ENCODE data around the gene EIF4E1B. TPM values are rescaled to one million over a fixed set of nuclear protein-coding genes. Genes with fewer than 3 reads are reported as not detected.

The EIF4E1B gene
- total and polyA plus RNA-seq, 2 experiments from 2014 or later, result 0.17 TPM; not detected in 1

DNA sequence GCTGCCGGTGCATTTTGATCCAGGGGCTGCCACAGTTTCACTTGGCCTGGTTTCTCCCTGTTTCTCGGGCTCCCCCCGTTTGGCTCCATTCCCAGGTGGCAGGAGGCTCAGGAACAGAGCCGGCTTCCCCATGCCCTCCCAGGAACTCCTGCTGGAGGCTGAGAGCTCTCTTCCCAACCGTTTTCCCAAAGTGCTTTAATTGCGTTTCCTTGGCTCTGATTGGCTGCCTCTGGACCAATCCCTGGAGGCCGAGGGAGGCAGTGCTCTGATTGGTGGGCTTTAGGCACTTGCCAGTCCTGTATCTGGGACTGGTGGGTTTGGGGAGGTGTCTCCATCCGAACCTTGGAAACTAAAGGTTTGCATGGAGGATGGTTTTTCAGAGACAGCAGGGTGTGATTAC, 21.7 kb downstream of the EIF4E1B start:
- Histone ChIP-seq H3K27me3 (ENCODE audit: insufficient read depth) (no peaks in the 10 kb centered on the region), H3K4me2 (no peak overlapping the region), H3F3A (replicated peaks; ENCODE audit: low read depth) (no peaks in the 10 kb centered on the region), H3K36me3 (ENCODE audit: insufficient read depth) (no peaks in the 10 kb centered on the region), H3K4me3 (no peak overlapping the region), H3K27ac (ENCODE audit: low read depth) (no peak overlapping the region), H2AFZ (no peak overlapping the region), H3K9me2 (ENCODE audit: insufficient read depth) (no peaks in the 10 kb centered on the region; the same call in 1 of the 2 replicates), H4K20me1 (replicated peaks; ENCODE audit: insufficient read depth) (no peaks in the 10 kb centered on the region), H3K79me2 (replicated peaks; ENCODE audit: insufficient read depth) (peaks cover 35% of the 10 kb centered on the region), H3K4me1 (ENCODE audit: insufficient read depth) (peaks cover 10% of the 10 kb centered on the region; the same call in 1 of the 2 replicates)
- H3K4me1 Mint-ChIP-seq, result peaks cover 33% of the 10 kb centered on the region
- DNase-seq (ENCODE audit: low spot score) (peak; percentile 59), ATAC-seq (no peak; the same call in 2 of the 3 replicates)
- peaks cover 5% of the 10 kb centered on the region for H3K27me3 Mint-ChIP-seq (ENCODE audit: insufficient read depth, low read depth, poor library complexity)
- no peaks in the 10 kb centered on the region for H3K9me3 Mint-ChIP-seq
- peaks cover 8% of the 10 kb centered on the region; the same call in 2 of the 3 replicates for H3K36me3 Mint-ChIP-seq (ENCODE audit: low read depth)
- H3K27ac Mint-ChIP-seq, result no peak overlapping the region
- H3K4me3 Mint-ChIP-seq, result no peak overlapping the region
- TF ChIP-seq ZNF331 (CRISPR knock-in tag; IDR thresholded peaks at IDR 0.05; ENCODE audit: low read depth), result no peak
- TF ChIP-seq NANOG (IDR thresholded peaks at IDR 0.05; ENCODE audit: borderline replicate concordance), result no peak
- TF ChIP-seq JUNB (IDR thresholded peaks at IDR 0.05; ENCODE audit: unreplicated experiment), result no peak
- TF ChIP-seq, protein P1, sequence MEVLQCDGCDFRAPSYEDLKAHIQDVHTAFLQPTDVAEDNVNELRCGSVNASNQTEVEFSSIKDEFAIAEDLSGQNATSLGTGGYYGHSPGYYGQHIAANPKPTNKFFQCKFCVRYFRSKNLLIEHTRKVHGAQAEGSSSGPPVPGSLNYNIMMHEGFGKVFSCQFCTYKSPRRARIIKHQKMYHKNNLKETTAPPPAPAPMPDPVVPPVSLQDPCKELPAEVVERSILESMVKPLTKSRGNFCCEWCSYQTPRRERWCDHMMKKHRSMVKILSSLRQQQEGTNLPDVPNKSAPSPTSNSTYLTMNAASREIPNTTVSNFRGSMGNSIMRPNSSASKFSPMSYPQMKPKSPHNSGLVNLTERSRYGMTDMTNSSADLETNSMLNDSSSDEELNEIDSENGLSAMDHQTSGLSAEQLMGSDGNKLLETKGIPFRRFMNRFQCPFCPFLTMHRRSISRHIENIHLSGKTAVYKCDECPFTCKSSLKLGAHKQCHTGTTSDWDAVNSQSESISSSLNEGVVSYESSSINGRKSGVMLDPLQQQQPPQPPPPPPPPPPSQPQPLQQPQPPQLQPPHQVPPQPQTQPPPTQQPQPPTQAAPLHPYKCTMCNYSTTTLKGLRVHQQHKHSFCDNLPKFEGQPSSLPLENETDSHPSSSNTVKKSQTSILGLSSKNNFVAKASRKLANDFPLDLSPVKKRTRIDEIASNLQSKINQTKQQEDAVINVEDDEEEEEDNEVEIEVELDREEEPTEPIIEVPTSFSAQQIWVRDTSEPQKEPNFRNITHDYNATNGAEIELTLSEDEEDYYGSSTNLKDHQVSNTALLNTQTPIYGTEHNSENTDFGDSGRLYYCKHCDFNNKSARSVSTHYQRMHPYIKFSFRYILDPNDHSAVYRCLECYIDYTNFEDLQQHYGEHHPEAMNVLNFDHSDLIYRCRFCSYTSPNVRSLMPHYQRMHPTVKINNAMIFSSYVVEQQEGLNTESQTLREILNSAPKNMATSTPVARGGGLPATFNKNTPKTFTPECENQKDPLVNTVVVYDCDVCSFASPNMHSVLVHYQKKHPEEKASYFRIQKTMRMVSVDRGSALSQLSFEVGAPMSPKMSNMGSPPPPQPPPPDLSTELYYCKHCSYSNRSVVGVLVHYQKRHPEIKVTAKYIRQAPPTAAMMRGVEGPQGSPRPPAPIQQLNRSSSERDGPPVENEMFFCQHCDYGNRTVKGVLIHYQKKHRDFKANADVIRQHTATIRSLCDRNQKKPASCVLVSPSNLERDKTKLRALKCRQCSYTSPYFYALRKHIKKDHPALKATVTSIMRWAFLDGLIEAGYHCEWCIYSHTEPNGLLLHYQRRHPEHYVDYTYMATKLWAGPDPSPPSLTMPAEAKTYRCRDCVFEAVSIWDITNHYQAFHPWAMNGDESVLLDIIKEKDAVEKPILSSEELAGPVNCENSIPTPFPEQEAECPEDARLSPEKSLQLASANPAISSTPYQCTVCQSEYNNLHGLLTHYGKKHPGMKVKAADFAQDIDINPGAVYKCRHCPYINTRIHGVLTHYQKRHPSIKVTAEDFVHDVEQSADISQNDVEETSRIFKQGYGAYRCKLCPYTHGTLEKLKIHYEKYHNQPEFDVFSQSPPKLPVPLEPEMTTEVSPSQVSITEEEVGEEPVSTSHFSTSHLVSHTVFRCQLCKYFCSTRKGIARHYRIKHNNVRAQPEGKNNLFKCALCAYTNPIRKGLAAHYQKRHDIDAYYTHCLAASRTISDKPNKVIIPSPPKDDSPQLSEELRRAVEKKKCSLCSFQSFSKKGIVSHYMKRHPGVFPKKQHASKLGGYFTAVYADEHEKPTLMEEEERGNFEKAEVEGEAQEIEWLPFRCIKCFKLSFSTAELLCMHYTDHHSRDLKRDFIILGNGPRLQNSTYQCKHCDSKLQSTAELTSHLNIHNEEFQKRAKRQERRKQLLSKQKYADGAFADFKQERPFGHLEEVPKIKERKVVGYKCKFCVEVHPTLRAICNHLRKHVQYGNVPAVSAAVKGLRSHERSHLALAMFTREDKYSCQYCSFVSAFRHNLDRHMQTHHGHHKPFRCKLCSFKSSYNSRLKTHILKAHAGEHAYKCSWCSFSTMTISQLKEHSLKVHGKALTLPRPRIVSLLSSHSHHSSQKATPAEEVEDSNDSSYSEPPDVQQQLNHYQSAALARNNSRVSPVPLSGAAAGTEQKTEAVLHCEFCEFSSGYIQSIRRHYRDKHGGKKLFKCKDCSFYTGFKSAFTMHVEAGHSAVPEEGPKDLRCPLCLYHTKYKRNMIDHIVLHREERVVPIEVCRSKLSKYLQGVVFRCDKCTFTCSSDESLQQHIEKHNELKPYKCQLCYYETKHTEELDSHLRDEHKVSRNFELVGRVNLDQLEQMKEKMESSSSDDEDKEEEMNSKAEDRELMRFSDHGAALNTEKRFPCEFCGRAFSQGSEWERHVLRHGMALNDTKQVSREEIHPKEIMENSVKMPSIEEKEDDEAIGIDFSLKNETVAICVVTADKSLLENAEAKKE (CRISPR knock-in tag; IDR thresholded peaks at IDR 0.05), result no peak
- TF ChIP-seq EZH2 (IDR thresholded peaks at IDR 0.05; ENCODE audit: low read depth, unreplicated experiment), result no peak
- TF ChIP-seq, protein P2, sequence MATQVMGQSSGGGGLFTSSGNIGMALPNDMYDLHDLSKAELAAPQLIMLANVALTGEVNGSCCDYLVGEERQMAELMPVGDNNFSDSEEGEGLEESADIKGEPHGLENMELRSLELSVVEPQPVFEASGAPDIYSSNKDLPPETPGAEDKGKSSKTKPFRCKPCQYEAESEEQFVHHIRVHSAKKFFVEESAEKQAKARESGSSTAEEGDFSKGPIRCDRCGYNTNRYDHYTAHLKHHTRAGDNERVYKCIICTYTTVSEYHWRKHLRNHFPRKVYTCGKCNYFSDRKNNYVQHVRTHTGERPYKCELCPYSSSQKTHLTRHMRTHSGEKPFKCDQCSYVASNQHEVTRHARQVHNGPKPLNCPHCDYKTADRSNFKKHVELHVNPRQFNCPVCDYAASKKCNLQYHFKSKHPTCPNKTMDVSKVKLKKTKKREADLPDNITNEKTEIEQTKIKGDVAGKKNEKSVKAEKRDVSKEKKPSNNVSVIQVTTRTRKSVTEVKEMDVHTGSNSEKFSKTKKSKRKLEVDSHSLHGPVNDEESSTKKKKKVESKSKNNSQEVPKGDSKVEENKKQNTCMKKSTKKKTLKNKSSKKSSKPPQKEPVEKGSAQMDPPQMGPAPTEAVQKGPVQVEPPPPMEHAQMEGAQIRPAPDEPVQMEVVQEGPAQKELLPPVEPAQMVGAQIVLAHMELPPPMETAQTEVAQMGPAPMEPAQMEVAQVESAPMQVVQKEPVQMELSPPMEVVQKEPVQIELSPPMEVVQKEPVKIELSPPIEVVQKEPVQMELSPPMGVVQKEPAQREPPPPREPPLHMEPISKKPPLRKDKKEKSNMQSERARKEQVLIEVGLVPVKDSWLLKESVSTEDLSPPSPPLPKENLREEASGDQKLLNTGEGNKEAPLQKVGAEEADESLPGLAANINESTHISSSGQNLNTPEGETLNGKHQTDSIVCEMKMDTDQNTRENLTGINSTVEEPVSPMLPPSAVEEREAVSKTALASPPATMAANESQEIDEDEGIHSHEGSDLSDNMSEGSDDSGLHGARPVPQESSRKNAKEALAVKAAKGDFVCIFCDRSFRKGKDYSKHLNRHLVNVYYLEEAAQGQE (IDR thresholded peaks at IDR 0.05; ENCODE audit: unreplicated experiment), result no peak
- no peak for TF ChIP-seq STAT1 (IDR thresholded peaks at IDR 0.05; ENCODE audit: unreplicated experiment)
- no peak for TF ChIP-seq EZH2phosphoT487 (IDR thresholded peaks at IDR 0.05; ENCODE audit: unreplicated experiment)
- TF ChIP-seq CREB1 (CRISPR knock-in tag; IDR thresholded peaks at IDR 0.05; ENCODE audit: low read depth), result no peak
- TF ChIP-seq POLR2AphosphoS5 (IDR thresholded peaks at IDR 0.05; ENCODE audit: low read depth), result no peak
- TF ChIP-seq, protein P3, sequence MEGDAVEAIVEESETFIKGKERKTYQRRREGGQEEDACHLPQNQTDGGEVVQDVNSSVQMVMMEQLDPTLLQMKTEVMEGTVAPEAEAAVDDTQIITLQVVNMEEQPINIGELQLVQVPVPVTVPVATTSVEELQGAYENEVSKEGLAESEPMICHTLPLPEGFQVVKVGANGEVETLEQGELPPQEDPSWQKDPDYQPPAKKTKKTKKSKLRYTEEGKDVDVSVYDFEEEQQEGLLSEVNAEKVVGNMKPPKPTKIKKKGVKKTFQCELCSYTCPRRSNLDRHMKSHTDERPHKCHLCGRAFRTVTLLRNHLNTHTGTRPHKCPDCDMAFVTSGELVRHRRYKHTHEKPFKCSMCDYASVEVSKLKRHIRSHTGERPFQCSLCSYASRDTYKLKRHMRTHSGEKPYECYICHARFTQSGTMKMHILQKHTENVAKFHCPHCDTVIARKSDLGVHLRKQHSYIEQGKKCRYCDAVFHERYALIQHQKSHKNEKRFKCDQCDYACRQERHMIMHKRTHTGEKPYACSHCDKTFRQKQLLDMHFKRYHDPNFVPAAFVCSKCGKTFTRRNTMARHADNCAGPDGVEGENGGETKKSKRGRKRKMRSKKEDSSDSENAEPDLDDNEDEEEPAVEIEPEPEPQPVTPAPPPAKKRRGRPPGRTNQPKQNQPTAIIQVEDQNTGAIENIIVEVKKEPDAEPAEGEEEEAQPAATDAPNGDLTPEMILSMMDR (conservative IDR thresholded peaks at IDR 0.05; ENCODE audit: low read depth in 2 of 2), result no peak
- no peak for TF ChIP-seq ZNF114 (CRISPR knock-in tag; IDR thresholded peaks at IDR 0.05)
- TF ChIP-seq, protein P4, sequence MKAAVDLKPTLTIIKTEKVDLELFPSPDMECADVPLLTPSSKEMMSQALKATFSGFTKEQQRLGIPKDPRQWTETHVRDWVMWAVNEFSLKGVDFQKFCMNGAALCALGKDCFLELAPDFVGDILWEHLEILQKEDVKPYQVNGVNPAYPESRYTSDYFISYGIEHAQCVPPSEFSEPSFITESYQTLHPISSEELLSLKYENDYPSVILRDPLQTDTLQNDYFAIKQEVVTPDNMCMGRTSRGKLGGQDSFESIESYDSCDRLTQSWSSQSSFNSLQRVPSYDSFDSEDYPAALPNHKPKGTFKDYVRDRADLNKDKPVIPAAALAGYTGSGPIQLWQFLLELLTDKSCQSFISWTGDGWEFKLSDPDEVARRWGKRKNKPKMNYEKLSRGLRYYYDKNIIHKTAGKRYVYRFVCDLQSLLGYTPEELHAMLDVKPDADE (IDR thresholded peaks at IDR 0.05), result no peak
